ENCODE data around the gene KIF21B.

The KIF21B gene

DNA sequence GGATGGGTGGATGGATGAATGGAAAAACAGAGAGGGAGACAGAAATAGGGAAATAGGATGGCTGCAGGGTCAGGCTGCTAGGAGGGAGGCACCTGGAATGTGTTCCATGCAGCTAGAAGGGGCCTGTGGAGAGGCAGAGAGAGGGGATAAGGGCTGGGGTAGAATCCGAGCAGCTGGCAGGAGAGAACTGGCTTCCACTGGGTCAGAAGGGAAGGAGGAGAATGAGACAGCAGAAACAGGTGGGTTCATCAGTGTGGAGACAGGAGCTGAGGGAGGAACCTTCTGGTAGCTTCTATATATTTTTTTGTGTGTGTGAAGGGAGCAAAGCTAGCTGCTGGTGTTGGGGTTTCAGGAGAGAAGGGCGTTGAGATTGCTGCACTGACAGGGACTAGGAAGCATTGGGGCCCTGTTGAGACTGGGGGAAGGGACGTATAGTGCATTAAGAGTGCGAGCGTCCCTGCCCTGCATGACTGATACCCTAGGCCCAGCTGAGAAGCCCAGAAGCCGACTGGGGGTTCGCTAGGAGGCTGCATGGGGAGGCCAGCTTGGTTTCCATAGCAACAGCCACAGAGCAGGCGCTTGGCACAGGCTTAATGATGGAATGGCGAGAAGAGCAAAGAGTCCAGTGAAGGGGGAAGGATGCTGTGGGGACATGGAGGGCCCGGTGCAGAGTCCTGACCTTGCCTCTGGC, 14.8 kb upstream of the KIF21B start:
- no peak for DNase-seq (ENCODE audit: low read depth)
- TF ChIP-seq, protein P1, sequence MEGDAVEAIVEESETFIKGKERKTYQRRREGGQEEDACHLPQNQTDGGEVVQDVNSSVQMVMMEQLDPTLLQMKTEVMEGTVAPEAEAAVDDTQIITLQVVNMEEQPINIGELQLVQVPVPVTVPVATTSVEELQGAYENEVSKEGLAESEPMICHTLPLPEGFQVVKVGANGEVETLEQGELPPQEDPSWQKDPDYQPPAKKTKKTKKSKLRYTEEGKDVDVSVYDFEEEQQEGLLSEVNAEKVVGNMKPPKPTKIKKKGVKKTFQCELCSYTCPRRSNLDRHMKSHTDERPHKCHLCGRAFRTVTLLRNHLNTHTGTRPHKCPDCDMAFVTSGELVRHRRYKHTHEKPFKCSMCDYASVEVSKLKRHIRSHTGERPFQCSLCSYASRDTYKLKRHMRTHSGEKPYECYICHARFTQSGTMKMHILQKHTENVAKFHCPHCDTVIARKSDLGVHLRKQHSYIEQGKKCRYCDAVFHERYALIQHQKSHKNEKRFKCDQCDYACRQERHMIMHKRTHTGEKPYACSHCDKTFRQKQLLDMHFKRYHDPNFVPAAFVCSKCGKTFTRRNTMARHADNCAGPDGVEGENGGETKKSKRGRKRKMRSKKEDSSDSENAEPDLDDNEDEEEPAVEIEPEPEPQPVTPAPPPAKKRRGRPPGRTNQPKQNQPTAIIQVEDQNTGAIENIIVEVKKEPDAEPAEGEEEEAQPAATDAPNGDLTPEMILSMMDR (conservative IDR thresholded peaks at IDR 0.05; ENCODE audit: low read length), result no peak
- no peak overlapping the region for H3K4me3 ChIP-seq (ENCODE audit: low read length)

DNA sequence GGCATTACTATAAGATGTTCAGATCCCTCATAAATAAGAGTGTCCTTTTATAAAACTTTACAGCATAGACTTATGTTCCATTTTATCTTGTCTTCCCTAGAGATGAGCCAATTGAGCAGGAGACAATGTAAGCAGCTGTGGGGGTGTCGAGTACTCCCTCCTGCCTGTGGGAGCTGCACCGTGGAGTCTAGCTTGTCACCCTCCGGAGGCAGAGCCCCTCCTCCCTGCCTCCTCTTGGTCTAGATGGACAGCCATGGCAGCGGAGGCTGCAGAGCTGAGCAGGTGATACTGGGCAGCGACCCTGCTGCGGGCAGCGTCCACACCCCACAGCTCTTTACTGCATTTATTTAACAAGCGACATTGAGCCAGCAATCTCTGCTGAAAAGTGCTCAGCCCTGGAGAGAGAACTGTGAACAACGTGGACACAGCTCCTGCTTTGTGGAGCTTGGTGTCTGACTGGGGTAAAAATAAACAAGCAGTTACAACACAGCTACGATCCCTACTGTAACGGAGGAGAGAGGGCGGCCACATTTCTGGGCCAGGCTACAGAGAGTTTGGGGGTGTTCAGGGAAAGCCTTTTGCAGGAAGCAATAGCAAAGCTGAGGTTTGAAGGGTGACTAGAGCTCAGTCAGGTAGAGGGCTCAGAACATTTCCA, 12.8 kb upstream of the KIF21B start:
- DNase-seq (ENCODE audit: low read depth), result no peak
- TF ChIP-seq, protein P1 (conservative IDR thresholded peaks at IDR 0.05; ENCODE audit: low read length), result no peak
- H3K4me3 ChIP-seq (ENCODE audit: low read length), result no peak overlapping the region

DNA sequence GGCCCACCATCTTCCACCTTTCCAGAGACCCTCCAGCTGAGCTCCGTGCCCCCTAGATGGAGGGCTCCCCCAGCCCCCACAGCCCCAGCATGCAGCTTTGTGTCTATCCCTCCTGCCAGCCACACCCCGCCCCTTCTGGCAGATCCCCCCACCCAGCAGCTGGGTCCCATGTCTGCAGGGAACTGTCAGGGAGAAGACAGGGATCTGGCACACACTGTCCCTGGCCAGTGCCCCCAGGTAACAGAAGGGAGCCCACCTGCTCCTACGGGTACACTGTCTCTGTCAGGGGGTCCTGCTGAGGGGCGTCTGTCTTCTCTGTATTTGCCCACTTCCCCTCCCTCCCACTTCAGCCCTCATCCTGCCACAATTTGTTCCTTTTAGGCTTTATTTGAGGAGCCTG, 11.2 kb upstream of the KIF21B start:
- H3K4me3 ChIP-seq (ENCODE audit: low read length), result no peak overlapping the region
- TF ChIP-seq, protein P1 (conservative IDR thresholded peaks at IDR 0.05; ENCODE audit: low read length), result no peak
- no peak for DNase-seq (ENCODE audit: low read depth)

DNA sequence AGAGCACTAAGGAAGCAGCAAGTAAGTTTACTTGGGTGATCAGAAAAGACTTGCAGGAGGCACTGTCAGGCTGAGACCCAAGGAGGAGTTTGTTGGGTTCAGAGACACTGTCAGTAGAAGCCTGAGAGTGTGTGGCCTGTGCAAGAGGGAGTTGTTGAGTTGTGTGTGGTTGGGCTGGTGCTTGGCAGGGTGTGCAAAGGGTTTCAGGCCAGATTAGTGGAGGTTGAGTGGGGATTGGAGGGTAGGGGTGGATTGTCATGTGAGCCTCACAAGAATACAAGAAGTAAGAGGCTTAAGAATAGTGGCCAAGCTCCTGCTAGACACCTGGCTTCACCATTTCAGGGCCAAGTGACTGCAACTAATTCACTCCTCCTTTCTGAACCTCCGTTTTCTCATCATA, 8.9 kb upstream of the KIF21B start:
- no peak for DNase-seq (ENCODE audit: low read depth)

DNA sequence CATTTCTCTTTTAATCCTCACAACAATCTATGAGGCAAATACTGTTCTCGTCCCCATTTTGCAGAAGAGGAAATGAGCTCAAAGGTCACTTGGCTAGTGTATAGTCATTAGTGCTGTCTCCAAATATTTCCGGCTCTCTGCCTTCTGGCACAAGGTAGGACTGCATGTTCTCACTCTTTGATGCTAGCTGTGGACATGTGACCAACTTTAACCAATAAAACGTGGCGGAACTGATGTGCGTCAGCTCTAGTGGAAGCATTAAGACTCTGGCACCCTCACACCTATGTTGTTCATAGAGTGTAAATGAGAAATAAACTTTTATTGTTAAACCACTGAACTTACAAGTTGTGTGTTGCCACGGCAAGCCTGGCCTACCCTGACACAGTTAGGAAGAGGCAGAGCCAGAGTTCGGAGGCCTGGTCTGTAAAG, 5.0 kb upstream of the KIF21B start:
- no peak for DNase-seq (ENCODE audit: low read depth)
- no peak overlapping the region for H3K4me3 ChIP-seq (ENCODE audit: low read length)
- TF ChIP-seq, protein P1 (conservative IDR thresholded peaks at IDR 0.05; ENCODE audit: low read length), result no peak

More for the DNA sequence above, 8.9 kb upstream of the KIF21B start:
- TF ChIP-seq, protein P1 (conservative IDR thresholded peaks at IDR 0.05; ENCODE audit: low read length), result no peak
- no peak overlapping the region for H3K4me3 ChIP-seq (ENCODE audit: low read length)

DNA sequence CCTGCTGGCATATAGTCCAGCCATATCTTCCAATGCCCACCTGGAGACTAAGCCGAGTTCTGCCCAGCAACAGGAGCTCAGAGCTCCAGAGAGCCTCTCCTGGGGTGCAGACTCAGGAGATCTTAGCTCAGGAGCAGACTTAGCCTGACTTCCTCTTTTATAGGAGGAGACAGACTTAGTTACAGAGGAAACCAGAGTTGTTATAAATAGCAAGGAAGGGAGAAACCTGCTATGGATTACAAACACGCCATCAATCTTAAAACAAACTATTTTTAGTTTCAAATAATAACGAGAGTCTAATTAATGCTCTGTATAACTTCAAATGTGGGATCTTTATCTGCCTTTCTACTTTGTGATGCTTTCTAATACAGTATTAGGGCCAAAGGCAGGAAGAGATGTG, 3.3 kb upstream of the KIF21B start:
- DNase-seq (ENCODE audit: low read depth), result no peak
- no peak overlapping the region for H3K4me3 ChIP-seq (ENCODE audit: low read length)
- TF ChIP-seq, protein P1 (conservative IDR thresholded peaks at IDR 0.05; ENCODE audit: low read length), result no peak

DNA sequence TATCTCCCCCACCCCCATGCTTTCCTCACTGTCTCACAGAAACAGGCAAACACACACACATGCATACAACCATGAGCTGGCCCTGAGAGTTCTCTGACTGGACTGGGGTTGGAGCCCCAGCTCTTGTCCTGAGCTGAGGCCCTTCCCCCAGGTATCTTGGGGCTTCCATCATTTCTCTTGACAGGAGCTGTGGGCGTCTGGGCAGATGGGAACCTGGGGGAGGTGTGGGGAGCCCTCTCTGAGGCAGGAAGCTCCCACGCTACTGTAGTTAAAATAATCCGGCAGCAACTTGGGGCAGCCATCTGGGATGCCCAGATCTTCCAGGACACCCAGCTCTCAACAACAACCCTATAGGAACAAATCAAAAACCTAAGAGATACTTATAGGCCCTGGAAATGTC, 2.7 kb upstream of the KIF21B start:
- DNase-seq (ENCODE audit: low read depth), result no peak
- no peak overlapping the region for H3K4me3 ChIP-seq (ENCODE audit: low read length)
- TF ChIP-seq, protein P1 (conservative IDR thresholded peaks at IDR 0.05; ENCODE audit: low read length), result no peak

Measured in AG10803 (cell line).